NCI-H2107 (cell line): ENCODE results near the gene H2BK1.

Experiments used
- DNase-seq: peaks from one replicate; lab custom pipeline; 2025; lab: John Stamatoyannopoulos, UW

Gene H2BK1

GRCh38 chr7:151202836-151203235, 7.5 kb downstream of the H2BK1 start:
- no peak for DNase-seq

- no peak for DNase-seq
These were observed 8.5 kb downstream of the H2BK1 start for GRCh38 chr7:151201751-151202150.

GRCh38 chr7:151201344-151201743, 8.9 kb downstream of the H2BK1 start:
- DNase-seq: no peak

- DNase-seq: peak; percentile 34
These were observed 11.1 kb downstream of the H2BK1 start for GRCh38 chr7:151198945-151199848.

- no peak for DNase-seq
These were observed 12.4 kb downstream of the H2BK1 start for GRCh38 chr7:151197932-151198331.

GRCh38 chr7:151195616-151196450, 14.5 kb downstream of the H2BK1 start:
- DNase-seq: no peak

- DNase-seq: no peak
These were observed 16.1 kb downstream of the H2BK1 start for GRCh38 chr7:151194188-151194587.

- no peak for DNase-seq
These were observed 16.9 kb downstream of the H2BK1 start for GRCh38 chr7:151193203-151193978.

GRCh38 chr7:151192002-151192539, 18.2 kb downstream of the H2BK1 start:
- DNase-seq: no peak

- DNase-seq: no peak
These were observed 18.7 kb downstream of the H2BK1 start for GRCh38 chr7:151191544-151191943.

- no peak for DNase-seq
These were observed 21.2 kb downstream of the H2BK1 start for GRCh38 chr7:151189038-151189437.

GRCh38 chr7:151188252-151188542, 22.1 kb downstream of the H2BK1 start:
- no peak for DNase-seq

GRCh38 chr7:151187409-151188251, 22.7 kb downstream of the H2BK1 start:
- DNase-seq: no peak

- DNase-seq: no peak
These were observed 23.5 kb downstream of the H2BK1 start, which contains the start of gene ASB10 for GRCh38 chr7:151186640-151187408. TSS of gene ASB10 (minus strand) at chr7:151187250. CDS start at chr7:151187130, 120 bp downstream.

GRCh38 chr7:151185762-151186639, 24.3 kb downstream of the H2BK1 start:
- no peak for DNase-seq

GRCh38 chr7:151181011-151181431, 29.3 kb downstream of the H2BK1 start:
- DNase-seq: no peak

GRCh38 chr7:151179946-151180345, 30.3 kb downstream of the H2BK1 start:
- no peak for DNase-seq

- DNase-seq: no peak
These were observed 30.9 kb downstream of the H2BK1 start for GRCh38 chr7:151179287-151179860.

GRCh38 chr7:151178831-151179230, 31.5 kb downstream of the H2BK1 start:
- DNase-seq: no peak
